GM10266 (cell line): ENCODE measurements around the gene TOM1L1.
A peak's percentile ranks its signal among the peaks of the same experiment; 100 is the strongest.

Experiments
- DNase-seq: peaks from one replicate; pipeline ENCODE4 v3.0.0; 2012; ENCODE audit errors: extremely low spot score
- TF ChIP-seq, protein P1 (sequence below): IDR thresholded peaks from 2 replicates; pipeline ENCODE4 v1.5.1; 2012; ENCODE audit warnings: mild to moderate bottlenecking, low read depth; ENCODE audit not compliant: control insufficient read depth, insufficient read depth; ENCODE audit errors: missing control alignments

The TOM1L1 gene

GRCh38 chr17:54983260-54983659, 82.6 kb downstream of the TOM1L1 start:
- no peak for DNase-seq
- TF ChIP-seq, protein P1, sequence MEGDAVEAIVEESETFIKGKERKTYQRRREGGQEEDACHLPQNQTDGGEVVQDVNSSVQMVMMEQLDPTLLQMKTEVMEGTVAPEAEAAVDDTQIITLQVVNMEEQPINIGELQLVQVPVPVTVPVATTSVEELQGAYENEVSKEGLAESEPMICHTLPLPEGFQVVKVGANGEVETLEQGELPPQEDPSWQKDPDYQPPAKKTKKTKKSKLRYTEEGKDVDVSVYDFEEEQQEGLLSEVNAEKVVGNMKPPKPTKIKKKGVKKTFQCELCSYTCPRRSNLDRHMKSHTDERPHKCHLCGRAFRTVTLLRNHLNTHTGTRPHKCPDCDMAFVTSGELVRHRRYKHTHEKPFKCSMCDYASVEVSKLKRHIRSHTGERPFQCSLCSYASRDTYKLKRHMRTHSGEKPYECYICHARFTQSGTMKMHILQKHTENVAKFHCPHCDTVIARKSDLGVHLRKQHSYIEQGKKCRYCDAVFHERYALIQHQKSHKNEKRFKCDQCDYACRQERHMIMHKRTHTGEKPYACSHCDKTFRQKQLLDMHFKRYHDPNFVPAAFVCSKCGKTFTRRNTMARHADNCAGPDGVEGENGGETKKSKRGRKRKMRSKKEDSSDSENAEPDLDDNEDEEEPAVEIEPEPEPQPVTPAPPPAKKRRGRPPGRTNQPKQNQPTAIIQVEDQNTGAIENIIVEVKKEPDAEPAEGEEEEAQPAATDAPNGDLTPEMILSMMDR: no peak

DNA sequence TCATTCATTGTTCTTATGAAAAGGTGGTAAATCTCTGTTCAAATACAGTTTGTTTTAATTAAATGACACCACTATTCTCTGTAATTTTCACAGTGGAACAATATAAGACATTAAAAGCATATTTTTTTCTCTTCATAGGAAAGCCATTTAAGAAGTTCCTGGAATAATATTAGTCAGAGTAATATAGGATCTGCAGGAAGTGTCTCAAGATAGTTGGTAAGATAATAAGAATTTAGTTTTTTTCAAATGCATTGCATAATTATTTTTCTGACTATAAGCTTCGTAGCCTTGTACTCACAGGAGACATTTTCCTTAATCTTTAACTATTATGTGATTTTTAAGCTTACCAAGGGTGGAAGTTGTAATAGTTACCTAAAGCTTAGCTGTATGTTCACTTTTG, 84.8 kb downstream of the TOM1L1 start:
- no peak for DNase-seq
- TF ChIP-seq, protein P1: no peak

DNA sequence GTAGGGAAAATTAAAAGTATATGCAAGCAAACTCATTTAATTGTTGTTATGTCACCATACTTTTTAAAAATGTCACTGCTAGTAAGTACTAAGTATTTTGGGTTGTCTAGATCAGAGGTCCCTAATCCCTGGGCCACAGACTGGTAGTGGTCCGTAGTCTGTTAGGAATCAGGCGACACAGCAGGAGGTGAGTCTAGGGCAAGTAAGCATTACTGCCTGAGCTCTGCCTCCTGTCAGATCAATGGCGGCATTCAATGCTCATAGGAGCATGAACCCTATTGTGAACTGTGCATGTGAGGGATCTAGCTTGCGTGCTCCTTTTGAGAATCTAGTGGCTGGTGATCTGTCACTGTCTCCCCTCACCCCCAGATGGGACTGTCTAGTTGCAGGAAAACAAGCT, 89.5 kb downstream of the TOM1L1 start:
- no peak for DNase-seq
- TF ChIP-seq, protein P1: no peak

DNA sequence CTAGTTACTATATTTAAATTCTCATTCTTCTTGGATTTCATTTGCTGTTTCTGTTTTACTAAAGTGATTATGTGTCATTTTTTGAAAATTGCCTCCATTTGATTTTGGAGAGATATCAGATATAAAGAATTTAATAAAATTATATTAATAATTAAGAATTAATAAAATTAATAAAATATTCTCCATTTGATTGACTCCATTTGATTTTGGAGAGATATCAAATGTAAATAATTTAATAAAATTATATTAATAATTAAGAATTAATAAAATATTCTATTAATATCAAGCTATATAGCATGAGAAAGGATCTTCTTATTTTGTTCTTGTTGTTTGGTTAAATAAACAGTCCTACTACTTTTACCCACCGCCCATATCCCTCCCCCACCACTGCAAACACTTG, 90.9 kb downstream of the TOM1L1 start:
- TF ChIP-seq, protein P1: no peak
- no peak for DNase-seq

DNA sequence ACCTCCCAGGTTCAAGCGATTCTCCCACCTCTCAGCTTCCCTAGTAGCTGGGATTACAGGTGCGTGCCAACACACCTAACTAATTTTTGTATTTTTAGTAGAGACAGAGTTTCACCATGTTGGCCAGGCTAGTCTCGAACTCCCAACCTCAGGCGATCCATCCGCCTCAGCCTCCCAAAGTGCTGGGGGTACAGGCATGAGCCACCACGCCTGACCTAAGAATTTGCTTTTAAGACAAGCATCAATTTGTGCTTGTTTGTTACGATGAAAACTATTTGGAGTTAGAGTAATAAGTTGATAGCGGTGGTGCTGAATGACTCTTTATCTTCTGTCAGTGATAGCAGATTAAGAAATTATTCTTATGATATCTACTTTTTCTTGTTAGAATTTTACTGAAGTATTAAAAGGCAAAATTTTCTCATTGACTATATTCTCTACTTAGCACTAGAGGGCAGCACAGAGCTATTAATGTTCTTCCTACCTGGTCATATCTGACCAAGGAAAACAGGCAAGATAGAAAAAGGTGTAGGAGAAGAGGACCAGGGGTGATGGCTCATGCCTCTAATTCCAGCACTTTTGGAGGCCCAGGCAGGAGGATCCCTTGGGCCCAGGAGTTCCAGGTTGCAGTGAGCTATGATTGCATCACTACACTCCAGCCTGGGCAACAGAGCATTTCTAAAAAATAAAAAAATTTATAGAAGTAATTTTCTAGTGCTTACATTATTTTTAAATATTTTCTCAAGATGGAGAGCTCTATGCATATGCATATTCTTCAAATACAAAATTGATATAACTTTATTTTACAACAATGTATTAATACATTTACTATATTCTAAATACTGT, 92.4 kb downstream of the TOM1L1 start:
- TF ChIP-seq, protein P1: peak; percentile 72
- DNase-seq: peak; percentile 36

DNA sequence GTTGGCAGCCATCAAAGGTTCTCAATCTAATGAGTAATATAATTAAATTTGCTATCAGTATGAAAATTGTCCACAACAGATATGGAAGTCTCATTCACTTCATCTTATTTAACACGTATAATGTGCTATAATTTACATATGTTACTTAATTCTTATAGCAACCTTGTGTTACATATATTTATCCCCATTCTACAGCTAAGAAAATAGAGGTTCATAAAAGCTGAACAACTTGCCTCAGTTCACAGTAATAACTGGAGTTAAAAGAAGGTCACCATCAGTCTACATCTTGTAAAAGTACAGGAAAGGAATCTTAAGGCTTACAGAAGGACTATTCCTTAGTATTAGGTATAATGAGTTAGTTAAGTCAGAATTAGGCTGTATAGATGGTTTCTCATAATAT, 95.8 kb downstream of the TOM1L1 start:
- TF ChIP-seq, protein P1: no peak
- no peak for DNase-seq

DNA sequence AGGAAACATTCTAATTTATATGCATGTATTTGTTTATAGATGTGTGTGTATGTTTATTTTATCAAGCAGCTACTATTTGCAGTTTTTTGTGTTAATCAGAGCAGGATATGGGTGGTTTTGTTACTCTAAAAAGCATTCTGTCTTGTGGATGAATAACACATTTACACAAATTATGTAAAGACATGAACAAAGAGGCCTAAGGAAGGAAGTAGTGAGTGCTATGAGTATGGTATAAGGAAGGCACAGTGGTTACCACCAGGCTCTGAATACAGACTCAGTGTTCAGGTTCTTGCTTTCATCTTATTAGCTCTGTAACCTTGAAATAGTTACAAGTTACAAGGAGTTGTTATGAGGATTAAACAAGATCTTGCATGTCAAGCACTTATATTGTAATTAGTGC, 101.8 kb downstream of the TOM1L1 start:
- no peak for DNase-seq
- TF ChIP-seq, protein P1: no peak
